Stimulated activated CD4-positive, alpha-beta T cell treated with anti-CD3 and anti-CD28 coated beads, Interleukin-1b, Interleukin-23, amount 100 ng/mL, for 4 hours (primary cell): ENCODE data around the gene FOSB.

Experiments used
- DNase-seq, 2 donors: peaks; one replicate each; pipeline ENCODE4 v3.0.0-alpha.2; 2020; ENCODE audit warnings: low read depth in 2 of 2

FOSB gene

DNA sequence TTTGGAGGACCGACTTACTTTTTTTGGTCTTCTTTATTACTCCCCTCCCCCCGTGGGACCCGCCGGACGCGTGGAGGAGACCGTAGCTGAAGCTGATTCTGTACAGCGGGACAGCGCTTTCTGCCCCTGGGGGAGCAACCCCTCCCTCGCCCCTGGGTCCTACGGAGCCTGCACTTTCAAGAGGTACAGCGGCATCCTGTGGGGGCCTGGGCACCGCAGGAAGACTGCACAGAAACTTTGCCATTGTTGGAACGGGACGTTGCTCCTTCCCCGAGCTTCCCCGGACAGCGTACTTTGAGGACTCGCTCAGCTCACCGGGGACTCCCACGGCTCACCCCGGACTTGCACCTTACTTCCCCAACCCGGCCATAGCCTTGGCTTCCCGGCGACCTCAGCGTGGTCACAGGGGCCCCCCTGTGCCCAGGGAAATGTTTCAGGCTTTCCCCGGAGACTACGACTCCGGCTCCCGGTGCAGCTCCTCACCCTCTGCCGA lies 409 bp downstream of the FOSB start:
- no peak for DNase-seq

DNA sequence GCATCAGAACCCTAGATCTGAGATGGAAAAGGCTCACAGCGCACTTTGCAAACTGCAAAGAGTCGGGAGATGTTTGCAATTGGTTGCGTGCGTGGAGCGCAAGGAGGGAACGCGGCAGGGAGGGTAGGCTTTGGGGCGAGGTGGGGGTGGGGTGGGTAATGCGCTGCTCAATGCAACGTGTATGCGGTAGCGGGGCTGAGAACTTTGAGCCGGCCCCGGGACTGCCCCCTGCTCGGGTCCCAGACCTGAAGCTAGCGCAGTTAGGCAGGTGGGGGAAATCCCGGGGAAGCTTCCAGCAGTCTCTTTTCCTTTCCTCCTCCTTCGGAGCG lies 971 bp downstream of the FOSB start:
- DNase-seq = no peak

DNA sequence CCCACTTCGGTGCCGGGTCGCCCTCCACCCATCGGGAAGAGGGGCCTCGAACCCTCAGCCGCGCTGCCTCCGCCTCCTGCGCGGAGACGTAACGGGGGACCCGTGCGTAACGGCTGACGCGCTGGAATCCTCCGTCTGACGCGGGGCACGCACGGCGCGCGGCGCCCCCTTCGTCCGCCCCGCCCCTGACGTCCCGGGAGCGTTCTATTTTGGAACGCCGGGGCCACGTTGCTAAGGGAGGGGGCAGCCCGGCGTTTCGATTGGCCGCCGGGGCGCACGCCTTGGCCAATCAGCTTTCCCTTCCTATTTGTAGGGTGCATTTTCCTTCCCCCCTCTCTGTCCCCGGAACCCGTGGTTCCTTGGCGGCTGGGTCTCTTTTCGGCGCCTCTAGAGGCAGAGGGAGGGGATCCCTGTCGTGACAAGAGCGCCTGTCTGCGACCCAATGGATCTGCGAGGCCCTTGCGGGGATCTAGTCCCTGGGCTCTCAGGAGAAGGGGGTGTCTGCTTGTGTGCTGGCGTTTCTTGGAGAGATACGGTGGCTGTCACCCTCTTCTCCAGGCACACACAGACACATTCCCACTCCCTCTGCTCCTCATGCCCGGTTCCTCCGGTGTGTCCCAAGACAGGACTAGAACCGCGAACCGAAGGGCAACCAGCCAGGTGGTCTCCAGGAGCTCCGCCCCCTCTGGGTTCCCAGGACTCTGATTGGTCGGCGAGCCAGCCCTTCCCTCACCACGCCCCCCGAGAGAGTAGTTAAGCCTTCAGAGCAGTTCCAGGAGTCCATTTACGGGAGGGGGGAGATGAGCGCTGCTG lies 1.5 kb downstream of the FOSB start:
- peak; percentile 86 to 91 for DNase-seq

DNA sequence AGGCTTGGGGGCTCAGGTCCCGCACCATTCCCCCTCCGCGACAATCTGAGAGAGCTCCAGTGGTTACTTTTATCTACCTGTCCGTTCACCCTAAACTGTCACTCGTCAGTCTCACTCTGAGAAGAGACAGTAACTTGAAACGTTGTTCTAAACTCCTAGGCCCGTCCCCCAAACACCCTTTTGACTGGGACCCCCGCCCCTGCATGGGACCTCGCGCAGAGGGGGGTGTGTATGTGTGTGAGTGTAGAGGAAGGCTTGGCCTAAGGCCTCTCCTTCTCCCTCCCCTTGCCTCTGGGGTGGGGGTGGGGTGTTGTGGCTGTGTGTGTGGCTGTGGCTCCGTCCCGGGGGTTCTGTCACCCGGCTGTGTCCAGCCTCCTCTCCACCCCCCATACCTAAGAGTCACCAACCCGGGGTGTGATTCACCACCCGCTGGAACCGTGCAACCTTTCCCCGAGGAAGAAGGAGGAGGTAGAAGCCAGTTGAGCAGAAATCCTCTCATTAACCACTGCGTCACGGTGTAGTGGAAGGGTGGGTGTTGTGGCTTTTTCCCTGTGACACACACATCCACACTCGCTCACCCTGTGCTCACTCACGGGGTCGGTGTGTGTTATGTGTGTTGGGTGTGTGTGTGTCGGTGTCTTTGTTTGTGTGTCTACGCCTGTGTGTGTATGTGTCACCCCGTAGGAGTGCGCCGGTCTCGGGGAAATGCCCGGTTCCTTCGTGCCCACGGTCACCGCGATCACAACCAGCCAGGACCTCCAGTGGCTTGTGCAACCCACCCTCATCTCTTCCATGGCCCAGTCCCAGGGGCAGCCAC lies 2.4 kb downstream of the FOSB start:
- no peak for DNase-seq

DNA sequence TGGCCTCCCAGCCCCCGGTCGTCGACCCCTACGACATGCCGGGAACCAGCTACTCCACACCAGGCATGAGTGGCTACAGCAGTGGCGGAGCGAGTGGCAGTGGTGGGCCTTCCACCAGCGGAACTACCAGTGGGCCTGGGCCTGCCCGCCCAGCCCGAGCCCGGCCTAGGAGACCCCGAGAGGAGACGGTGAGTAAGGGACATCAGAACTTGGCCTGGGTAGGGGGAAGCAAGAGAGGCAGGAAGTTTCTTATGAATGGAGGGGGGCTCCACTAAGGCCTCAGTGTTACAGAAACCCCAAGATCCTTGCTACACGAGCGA lies 2.9 kb downstream of the FOSB start:
- DNase-seq = no peak

DNA sequence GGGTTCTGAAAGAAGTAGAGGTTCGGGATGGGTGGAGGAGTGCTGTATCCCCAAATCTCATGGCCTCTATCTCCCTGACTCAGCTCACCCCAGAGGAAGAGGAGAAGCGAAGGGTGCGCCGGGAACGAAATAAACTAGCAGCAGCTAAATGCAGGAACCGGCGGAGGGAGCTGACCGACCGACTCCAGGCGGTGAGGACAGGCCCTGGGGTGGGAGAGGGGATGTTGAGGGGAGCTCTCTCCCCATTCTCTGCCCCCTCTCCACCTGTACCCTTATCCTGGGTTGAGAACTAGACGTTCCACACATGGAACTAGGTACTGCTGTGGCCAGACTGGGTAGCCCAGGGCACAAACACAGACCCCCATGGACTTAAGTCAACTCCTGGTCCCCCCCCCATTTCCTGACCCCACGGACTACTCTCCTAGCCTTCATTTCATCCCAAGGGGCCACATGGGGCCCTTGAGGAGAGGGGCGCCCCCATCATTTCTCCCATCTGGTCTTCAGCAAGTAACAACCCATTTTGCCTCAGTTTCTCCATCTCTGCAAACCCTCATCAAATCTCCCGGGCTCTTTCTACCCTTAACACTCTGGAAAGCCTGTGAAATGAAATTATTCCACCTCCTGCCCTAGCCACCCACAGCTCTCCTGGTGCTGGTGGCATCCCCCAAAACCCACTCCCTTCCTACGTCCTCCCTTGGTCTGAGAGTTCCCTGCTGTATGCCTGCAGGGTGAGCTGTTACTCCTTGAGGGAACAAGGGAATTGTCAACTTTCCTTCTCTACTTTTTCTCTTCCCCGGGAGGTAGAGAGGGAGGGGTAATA lies 3.5 kb downstream of the FOSB start:
- DNase-seq = no peak

DNA sequence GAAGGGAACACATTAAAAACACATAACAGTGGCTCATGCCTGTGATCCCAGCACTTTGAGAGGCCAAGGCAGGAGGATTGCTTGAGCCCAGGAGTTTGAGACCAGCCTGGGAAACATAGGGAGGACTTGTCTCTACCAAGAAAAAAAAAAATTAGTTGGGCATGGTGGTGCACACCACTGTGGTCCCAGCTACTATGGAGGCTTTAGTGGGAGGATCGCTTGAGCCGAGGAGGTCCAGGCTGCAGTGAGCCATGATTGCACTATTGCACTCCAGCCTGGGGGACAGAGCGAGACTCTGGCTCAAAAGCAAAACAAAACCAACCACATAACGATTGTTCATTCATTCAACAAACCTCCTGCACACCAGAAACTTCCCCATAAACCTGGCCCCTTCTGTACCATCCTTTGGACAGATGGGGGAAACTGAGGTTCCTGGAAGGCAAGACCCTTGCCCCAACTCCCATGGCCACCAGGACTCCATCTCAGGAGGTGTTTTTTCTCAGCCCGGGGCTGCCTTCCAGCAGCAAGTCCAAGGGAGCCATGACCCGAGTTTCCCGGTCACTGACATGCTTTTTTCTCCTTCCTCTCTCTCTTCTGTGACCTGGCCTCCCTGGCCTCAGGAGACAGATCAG lies 4.3 kb downstream of the FOSB start:
- no peak for DNase-seq

DNA sequence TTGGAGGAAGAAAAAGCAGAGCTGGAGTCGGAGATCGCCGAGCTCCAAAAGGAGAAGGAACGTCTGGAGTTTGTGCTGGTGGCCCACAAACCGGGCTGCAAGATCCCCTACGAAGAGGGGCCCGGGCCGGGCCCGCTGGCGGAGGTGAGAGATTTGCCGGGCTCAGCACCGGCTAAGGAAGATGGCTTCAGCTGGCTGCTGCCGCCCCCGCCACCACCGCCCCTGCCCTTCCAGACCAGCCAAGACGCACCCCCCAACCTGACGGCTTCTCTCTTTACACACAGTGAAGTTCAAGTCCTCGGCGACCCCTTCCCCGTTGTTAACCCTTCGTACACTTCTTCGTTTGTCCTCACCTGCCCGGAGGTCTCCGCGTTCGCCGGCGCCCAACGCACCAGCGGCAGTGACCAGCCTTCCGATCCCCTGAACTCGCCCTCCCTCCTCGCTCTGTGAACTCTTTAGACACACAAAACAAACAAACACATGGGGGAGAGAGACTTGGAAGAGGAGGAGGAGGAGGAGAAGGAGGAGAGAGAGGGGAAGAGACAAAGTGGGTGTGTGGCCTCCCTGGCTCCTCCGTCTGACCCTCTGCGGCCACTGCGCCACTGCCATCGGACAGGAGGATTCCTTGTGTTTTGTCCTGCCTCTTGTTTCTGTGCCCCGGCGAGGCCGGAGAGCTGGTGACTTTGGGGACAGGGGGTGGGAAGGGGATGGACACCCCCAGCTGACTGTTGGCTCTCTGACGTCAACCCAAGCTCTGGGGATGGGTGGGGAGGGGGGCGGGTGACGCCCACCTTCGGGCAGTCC lies 5.0 kb downstream of the FOSB start:
- no peak for DNase-seq

DNA sequence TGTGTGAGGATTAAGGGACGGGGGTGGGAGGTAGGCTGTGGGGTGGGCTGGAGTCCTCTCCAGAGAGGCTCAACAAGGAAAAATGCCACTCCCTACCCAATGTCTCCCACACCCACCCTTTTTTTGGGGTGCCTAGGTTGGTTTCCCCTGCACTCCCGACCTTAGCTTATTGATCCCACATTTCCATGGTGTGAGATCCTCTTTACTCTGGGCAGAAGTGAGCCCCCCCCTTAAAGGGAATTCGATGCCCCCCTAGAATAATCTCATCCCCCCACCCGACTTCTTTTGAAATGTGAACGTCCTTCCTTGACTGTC lies 5.5 kb downstream of the FOSB start:
- DNase-seq = no peak

DNA sequence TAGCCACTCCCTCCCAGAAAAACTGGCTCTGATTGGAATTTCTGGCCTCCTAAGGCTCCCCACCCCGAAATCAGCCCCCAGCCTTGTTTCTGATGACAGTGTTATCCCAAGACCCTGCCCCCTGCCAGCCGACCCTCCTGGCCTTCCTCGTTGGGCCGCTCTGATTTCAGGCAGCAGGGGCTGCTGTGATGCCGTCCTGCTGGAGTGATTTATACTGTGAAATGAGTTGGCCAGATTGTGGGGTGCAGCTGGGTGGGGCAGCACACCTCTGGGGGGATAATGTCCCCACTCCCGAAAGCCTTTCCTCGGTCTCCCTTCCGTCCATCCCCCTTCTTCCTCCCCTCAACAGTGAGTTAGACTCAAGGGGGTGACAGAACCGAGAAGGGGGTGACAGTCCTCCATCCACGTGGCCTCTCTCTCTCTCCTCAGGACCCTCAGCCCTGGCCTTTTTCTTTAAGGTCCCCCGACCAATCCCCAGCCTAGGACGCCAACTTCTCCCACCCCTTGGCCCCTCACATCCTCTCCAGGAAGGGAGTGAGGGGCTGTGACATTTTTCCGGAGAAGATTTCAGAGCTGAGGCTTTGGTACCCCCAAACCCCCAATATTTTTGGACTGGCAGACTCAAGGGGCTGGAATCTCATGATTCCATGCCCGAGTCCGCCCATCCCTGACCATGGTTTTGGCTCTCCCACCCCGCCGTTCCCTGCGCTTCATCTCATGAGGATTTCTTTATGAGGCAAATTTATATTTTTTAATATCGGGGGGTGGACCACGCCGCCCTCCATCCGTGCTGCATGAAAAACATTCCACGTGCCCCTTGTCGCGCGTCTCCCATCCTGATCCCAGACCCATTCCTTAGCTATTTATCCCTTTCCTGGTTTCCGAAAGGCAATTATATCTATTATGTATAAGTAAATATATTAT lies 6.1 kb downstream of the FOSB start:
- DNase-seq = no peak

DNA sequence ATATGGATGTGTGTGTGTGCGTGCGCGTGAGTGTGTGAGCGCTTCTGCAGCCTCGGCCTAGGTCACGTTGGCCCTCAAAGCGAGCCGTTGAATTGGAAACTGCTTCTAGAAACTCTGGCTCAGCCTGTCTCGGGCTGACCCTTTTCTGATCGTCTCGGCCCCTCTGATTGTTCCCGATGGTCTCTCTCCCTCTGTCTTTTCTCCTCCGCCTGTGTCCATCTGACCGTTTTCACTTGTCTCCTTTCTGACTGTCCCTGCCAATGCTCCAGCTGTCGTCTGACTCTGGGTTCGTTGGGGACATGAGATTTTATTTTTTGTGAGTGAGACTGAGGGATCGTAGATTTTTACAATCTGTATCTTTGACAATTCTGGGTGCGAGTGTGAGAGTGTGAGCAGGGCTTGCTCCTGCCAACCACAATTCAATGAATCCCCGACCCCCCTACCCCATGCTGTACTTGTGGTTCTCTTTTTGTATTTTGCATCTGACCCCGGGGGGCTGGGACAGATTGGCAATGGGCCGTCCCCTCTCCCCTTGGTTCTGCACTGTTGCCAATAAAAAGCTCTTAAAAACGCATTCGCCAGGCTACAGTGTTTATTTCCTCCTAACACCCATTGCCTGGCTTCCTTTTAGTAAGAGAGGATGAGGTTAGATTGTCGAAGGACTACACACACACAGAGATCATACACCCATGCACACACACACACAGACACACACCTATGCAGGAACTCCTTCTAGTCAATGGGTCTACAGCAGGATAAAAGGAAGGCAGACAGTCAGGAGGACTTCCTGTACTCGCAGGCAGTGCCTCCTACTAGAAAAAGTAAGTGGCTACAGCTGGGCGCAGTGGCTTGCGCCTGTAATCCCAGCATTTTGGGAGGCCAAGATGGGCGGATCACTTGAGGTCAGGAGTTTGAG lies 7.1 kb downstream of the FOSB start:
- no peak for DNase-seq

DNA sequence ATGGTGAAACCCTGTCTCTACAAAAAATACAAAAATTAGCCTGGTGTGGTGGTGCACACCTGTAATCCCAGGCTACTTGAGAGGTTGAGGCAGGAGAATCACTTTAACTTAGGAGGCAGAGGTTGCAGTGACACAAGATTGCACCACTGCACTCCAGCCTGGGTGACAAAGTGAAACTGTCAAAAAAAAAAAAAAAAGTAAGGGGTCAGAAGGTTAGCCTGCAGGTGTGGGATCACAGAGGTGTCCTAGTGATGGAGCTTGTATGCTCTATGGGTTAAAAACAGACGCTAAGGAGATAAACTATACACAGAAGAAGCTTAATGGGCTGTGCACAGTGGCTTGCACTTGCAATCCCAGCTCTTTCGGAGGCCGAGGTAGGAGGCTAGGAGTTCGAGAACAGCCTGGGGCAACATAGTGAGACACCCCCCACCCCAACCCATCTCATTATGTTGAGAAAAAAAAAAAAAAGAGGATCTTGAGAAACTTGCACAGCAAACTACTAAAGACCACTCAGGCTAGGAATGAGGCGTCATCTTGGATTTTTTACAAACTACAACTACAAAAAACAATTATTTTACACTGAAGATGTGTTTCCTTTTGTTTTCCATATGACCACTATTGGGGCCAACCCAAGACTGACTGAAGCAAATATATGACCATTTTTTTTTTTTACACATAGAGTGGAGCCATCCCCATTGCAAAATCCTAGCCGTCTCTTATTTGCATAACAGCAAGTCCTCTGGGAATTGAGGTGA lies 7.9 kb downstream of the FOSB start:
- no peak for DNase-seq

DNA sequence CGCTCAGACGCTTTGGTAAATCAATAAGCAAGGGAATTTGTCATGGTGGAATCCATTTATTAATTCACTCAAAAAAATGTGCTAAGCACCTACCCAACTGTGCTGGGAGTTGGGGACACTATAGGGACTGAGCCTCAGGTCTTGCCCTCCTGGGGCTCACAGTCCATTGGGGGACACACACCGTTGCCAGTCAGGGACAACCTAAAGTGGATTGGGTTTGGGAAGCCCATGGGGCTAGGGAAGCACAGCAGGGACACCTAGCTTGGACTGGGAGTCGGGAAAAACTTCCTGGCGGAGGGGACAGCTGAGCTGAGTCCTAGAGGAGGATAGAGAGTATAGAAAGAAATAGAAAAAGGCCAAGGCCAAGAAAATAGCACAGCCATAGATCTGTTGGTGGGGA lies 8.5 kb downstream of the FOSB start:
- no peak for DNase-seq

DNA sequence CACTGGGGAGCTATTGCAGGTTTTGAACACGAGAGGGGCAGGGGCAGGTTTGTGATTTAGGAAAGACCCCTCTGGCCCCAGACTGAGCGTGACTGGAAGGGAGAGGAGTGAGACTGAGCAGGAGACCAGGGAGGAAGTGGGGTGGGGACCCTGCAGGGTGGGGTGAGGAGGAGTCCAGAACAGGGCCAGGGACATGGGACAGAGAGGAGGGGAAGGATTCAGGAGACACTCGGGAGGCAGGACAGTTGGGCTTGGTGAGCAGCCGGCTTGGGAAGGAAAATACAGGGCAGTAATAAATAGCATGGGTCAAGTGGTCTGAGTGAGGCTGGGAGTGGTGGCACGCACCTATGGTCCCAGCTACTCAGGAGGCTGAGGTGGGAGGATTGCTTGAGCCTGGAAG lies 9.4 kb downstream of the FOSB start:
- no peak for DNase-seq

DNA sequence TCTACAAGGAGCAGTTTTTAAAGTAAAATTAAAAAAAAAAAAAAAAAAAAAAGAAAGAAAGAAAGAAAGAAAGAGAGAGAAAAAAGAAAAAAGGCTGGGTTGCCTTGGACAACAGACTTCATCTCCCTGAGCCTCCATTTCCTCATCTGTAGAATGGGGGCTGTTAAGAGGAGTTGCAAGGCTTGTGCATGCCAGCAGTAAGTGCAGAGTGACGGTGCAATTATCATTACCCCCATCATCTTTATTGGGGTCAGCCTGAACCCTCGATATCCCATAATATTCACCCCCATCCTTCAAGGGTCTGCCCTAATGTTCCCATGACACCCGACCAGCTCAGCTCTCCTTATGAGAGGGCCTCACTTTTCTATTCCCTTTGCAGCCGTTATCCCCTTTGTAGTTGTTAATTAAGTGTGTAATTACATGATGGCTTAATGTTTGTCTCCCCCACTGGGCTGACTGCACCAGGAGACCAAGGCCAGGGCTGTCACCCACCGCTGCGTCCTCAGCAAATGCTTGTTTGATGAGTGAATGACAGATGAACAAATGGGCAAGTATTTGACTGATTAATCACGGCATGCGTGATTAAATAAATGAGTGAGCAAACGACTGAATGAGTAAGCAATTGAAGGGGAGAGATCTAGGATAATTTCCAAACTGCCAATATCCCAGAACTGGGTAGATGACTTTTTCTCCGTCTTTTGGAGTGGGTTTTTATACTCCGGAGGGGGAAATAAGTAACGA lies 10.1 kb downstream of the FOSB start:
- no peak for DNase-seq

DNA sequence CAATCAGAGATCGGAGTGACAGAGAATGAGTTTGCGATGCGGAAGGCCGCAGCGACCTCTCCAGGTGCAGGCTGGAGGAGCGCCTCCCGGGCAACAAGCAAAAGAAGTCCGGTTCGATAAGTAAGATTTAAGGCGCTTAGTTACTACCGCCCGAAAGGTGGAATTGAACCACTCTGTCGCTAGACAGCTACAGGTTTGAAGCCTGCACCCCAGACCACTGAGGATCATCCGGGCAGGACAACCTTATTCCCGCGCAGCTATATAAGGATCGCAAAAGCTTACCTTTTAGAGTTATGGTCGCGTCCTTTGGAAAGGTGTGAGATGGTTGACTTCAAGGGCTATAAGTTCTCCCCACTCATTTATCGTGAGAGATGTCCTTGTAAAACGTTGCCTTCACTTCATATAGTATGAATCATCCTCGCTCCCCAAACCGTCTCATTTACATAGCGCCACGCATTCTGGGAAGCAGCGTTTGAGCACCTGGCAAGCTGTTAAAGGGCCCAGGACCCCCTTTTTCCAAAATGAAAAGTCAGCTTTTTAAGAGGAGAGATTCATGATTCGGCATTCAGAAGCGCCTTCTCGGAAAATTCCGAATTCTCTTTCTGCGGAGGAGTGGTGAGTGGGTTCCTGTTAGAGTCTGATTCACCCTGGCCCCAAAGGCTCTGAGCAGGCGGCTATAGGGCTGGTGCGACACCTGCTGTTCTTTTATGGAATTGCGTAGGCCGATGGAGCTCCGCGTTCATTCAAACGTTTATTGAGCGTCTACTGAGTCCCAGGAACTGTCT lies 10.8 kb downstream of the FOSB start:
- DNase-seq = peak; percentile 82 to 94

DNA sequence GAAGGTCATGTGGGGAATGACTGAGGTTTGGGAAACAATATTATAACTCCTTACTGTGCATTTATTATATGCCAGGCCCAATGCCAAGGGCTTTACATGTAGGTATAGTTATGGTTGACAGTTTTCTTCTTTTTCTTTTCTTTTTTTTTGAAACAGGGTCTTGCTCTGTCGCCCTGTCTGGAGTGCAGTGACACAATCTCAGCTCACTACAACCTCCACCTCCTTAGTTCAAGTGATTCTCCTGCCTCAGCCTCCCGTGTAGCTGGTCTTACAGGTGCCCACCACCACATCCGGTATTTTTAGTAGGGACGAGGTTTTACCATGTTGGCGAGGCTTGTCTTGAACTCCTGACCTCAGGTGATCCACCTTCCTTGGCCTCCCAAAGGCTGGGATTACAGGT lies 15.2 kb downstream of the FOSB start:
- DNase-seq = no peak
